ENCODE measurements around the gene CADPS2. TPM values are rescaled to one million over a fixed set of nuclear protein-coding genes. Genes with fewer than 3 reads are reported as not detected.

The CADPS2 gene
- total and polyA plus RNA-seq, 10 of the 15 experiments (the other 5 are each of a cell fraction or from before 2014, with no cell fraction given): 0.05 to 7.5 (median 0.25) TPM

DNA sequence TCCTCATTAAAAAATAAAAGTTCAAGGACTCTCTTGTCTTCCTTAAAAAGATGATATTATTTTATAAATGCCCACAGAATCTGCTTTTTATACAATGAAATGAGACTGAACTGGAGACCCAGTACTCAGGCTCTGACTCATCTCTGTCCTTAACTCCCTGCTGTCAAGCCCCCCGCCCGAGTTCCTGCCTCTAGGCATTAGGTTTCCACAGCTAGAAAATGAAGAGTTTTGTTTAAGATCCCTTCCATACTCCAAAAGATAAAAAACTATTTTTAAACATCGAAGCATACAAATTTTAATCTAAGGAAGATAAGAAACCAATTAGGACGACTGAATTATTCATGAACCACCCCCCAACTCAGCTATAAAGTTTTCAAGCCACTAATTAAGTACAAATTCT, 484.0 kb downstream of the CADPS2 start (continued):
- TF ChIP-seq NKRF (conservative IDR thresholded peaks at IDR 0.05) (no peak), YBX1 (IDR thresholded peaks at IDR 0.05) (no peak), YY1 (IDR thresholded peaks at IDR 0.05; ENCODE audit: low read depth, low read length) (no peak), SREBF2 (IDR thresholded peaks at IDR 0.05; ENCODE audit: low read length) (no peak), NR2C2 (IDR thresholded peaks at IDR 0.05; ENCODE audit: borderline replicate concordance, control insufficient read depth, insufficient read length, low read depth) (no peak), RELA (IDR thresholded peaks at IDR 0.05; ENCODE audit: borderline replicate concordance, partially characterized antibody) (no peak)
- TF ChIP-seq, protein P1, sequence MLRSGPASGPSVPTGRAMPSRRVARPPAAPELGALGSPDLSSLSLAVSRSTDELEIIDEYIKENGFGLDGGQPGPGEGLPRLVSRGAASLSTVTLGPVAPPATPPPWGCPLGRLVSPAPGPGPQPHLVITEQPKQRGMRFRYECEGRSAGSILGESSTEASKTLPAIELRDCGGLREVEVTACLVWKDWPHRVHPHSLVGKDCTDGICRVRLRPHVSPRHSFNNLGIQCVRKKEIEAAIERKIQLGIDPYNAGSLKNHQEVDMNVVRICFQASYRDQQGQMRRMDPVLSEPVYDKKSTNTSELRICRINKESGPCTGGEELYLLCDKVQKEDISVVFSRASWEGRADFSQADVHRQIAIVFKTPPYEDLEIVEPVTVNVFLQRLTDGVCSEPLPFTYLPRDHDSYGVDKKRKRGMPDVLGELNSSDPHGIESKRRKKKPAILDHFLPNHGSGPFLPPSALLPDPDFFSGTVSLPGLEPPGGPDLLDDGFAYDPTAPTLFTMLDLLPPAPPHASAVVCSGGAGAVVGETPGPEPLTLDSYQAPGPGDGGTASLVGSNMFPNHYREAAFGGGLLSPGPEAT (IDR thresholded peaks at IDR 0.05; ENCODE audit: low read depth): no peak

- CTCF ChIA-PET: interaction anchor here (0.6 kb wide), 1 partner anchor 243 kb away, joined by 3 read pairs; no protein-coding TSS in a partner anchor
- WGBS (ENCODE audit: insufficient coverage, insufficient replicate concordance, low lambda C conversion rate, missing lambda C conversion rate): 0% methylated on average over 1 of the region's 1 CpG
- no peak overlapping the region for H2AFZ ChIP-seq (ENCODE audit: control insufficient read depth, low read depth, low read length)
- H3K36me3 ChIP-seq (ENCODE audit: control insufficient read depth in 2 of 2, insufficient read depth in 2 of 2, low read length in 1 of 2): no peaks in the 10 kb centered on the region
- FAIRE-seq (no peak), DNase-seq (ENCODE audit: low read depth, low spot score) (no peak), ATAC-seq (no peak)
- H3K4me2 ChIP-seq (ENCODE audit: control insufficient read depth, insufficient read depth): no peak overlapping the region
- H3K4me1 ChIP-seq (ENCODE audit: control insufficient read depth, insufficient read depth, low read length): no peaks in the 10 kb centered on the region
- BruUV-seq (replicated peaks): no TSS peak
- no peaks in the 10 kb centered on the region for H3K9me3 ChIP-seq (replicated peaks; ENCODE audit: control insufficient read depth, insufficient read depth, low read length)
- H3K9ac ChIP-seq (ENCODE audit: control insufficient read depth, insufficient read depth, low read length): no peak overlapping the region
- POLR2A ChIA-PET: no interaction called here
- no peaks in the 10 kb centered on the region for H4K20me1 ChIP-seq (ENCODE audit: control insufficient read depth, insufficient read depth)
- intact Hi-C loops (cut with micrococcal nuclease; ENCODE audit: unreplicated experiment): no loop called here
- no peaks in the 10 kb centered on the region for H3K79me2 ChIP-seq (ENCODE audit: control insufficient read depth, insufficient read depth, low read length)
- RAD21 ChIA-PET (ENCODE audit: unreplicated experiment): no interaction called here
- in situ Hi-C loops (cut with MboI): no loop called here
- H3K27me3 ChIP-seq (replicated peaks in 1 of 2; ENCODE audit: control insufficient read depth in 2 of 2, insufficient read depth in 2 of 2, low read length in 1 of 2): no peaks in the 10 kb centered on the region
- H3K27ac ChIP-seq (ENCODE audit: control insufficient read depth, insufficient read depth): no peak overlapping the region
- SMC1A ChIA-PET (ENCODE audit: uncharacterized antibody, unreplicated experiment): interaction anchor here (1.2 to 1.3 kb wide), 2 partner anchors 11 to 82 kb away, joined by 3 to 4 read pairs; no protein-coding TSS in a partner anchor
- H3K4me3 ChIP-seq: no peak overlapping the region
- no peak for TF ChIP-seq SREBF1 (IDR thresholded peaks at IDR 0.05; ENCODE audit: low read length)
- TF ChIP-seq, protein P1 (IDR thresholded peaks at IDR 0.05; ENCODE audit: low read depth): no peak
- no peak for TF ChIP-seq ATF3 (IDR thresholded peaks at IDR 0.05; ENCODE audit: borderline replicate concordance, extremely low read depth, low read depth, low read length)
- TF ChIP-seq, protein P2, sequence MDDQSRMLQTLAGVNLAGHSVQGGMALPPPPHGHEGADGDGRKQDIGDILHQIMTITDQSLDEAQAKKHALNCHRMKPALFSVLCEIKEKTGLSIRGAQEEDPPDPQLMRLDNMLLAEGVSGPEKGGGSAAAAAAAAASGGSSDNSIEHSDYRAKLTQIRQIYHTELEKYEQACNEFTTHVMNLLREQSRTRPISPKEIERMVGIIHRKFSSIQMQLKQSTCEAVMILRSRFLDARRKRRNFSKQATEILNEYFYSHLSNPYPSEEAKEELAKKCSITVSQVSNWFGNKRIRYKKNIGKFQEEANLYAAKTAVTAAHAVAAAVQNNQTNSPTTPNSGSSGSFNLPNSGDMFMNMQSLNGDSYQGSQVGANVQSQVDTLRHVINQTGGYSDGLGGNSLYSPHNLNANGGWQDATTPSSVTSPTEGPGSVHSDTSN (IDR thresholded peaks at IDR 0.05; ENCODE audit: insufficient replicate concordance, low read depth, low read length): no peak
- no peak for TF ChIP-seq CREM (IDR thresholded peaks at IDR 0.05; ENCODE audit: low read depth)
- TF ChIP-seq RELA (IDR thresholded peaks at IDR 0.05; ENCODE audit: borderline replicate concordance, partially characterized antibody): no peak
- no peak for TF ChIP-seq RFX5 (IDR thresholded peaks at IDR 0.05; ENCODE audit: low read depth, low read length)
- TF ChIP-seq BRCA1 (IDR thresholded peaks at IDR 0.05; ENCODE audit: low read depth, low read length): no peak
- no peak for TF ChIP-seq BHLHE40 (IDR thresholded peaks at IDR 0.05; ENCODE audit: borderline replicate concordance in 1 of 2, low read depth in 2 of 2, low read length in 1 of 2)
- TF ChIP-seq NRF1 (conservative IDR thresholded peaks at IDR 0.05; ENCODE audit: low read depth, low read length): no peak
- TF ChIP-seq RAD51 (IDR thresholded peaks at IDR 0.05): no peak
- TF ChIP-seq POLR2AphosphoS5 (IDR thresholded peaks at IDR 0.05; ENCODE audit: low read length): no peak
Measured at GRCh38 chr7:122397381-122397780, 488.9 kb downstream of the CADPS2 start.
